HepG2 (cell line): ENCODE data around the gene PPFIA3. TPM values are rescaled to one million over a fixed set of nuclear protein-coding genes. Genes with fewer than 3 reads are reported as not detected.
A peak's percentile ranks its signal among the peaks of the same experiment; 100 is the strongest.

ENCODE experiments used
- ELF1 ChIP-seq: sonication (generic); formaldehyde crosslinking; IDR thresholded peaks from 2 replicates; pipeline ENCODE4 v1.4.0; 2020; ENCODE audit warnings: missing genetic modification reagents
- FOXK2 ChIP-seq: fragments of 450-650 bp; IDR thresholded peaks from 2 replicates; pipeline ENCODE4 v1.6.1; 2016
- GABPA ChIP-seq, 2 experiments: IDR thresholded peaks; 2 replicates each; pipeline ENCODE4 v1.6.1; 2011 to 2016; ENCODE audit warnings: low read depth in 2 of 2, low read length in 1 of 2, missing biosample characterization in 1 of 2, missing genetic modification characterization in 1 of 2
- KDM5B ChIP-seq: sonication (generic); formaldehyde crosslinking; IDR thresholded peaks from 2 replicates; pipeline ENCODE4 v1.4.0; 2020; ENCODE audit warnings: missing genetic modification reagents, mild to moderate bottlenecking, borderline replicate concordance
- RBFOX2 ChIP-seq: fragments of 200-400 bp; formaldehyde crosslinking; IDR thresholded peaks from 2 replicates; pipeline ENCODE4 v1.6.1; 2017; ENCODE audit warnings: low read depth, mild to moderate bottlenecking, low read length
- SAP130 ChIP-seq: IDR thresholded peaks from 2 replicates; pipeline ENCODE4 v1.6.1; 2016; ENCODE audit warnings: low read depth
- SPEN ChIP-seq: sonication (generic); formaldehyde crosslinking; IDR thresholded peaks from 2 replicates; pipeline ENCODE4 v1.5.1; 2020; ENCODE audit warnings: low read depth, mild to moderate bottlenecking, missing genetic modification reagents
- YEATS4 ChIP-seq: sonication (generic); formaldehyde crosslinking; IDR thresholded peaks from 2 replicates; pipeline ENCODE4 v1.4.0; 2020; ENCODE audit warnings: missing genetic modification reagents, borderline replicate concordance
- ZNF263 ChIP-seq: sonication (generic); formaldehyde crosslinking; IDR thresholded peaks from 2 replicates; pipeline ENCODE4 v1.4.0; 2020; ENCODE audit warnings: missing genetic modification reagents
- ZNF292 ChIP-seq: sonication (generic); formaldehyde crosslinking; IDR thresholded peaks from 2 replicates; pipeline ENCODE4 v1.8.1; 2022; ENCODE audit warnings: mild to moderate bottlenecking, low read depth, missing genetic modification reagents, borderline replicate concordance
- ZNF670 ChIP-seq: sonication (generic); formaldehyde crosslinking; IDR thresholded peaks from 2 replicates; pipeline ENCODE4 v1.8.0; 2022; ENCODE audit warnings: mild to moderate bottlenecking, missing genetic modification reagents, borderline replicate concordance
- polyA plus RNA-seq, 8 experiments: library from polyadenylated mRNA; depleted of rRNA in 3 of 8; stranded (reverse) in 7 of 8; unstranded in 1 of 8; fragments of >200 nt; fragmentation: Illumina TruSeq in 4 of 8; extraction: Trizol in 4 of 8; gene quantifications; 2 replicates each; pipeline versions ENCODE4 v1.2.1 to v1.2.3, GENCODE V29; 2011 to 2016; ENCODE audit warnings: low read depth in 4 of 8, missing spikeins in 1 of 8, mixed read lengths in 1 of 8; ENCODE audit not compliant: insufficient read depth in 1 of 8
- total RNA-seq, 5 experiments: library from RNA; depleted of rRNA; stranded (reverse); fragments of >200 nt; fragmentation: Illumina TruSeq; extraction: Trizol; gene quantifications; 2 replicates each; pipeline ENCODE4 v1.2.3, GENCODE V29; 2016; ENCODE audit warnings: low read depth in 1 of 5
- TF ChIP-seq, protein P1 (sequence below): sonication (generic); formaldehyde crosslinking; IDR thresholded peaks from 2 replicates; pipeline ENCODE4 v1.5.0; 2020; ENCODE audit warnings: missing genetic modification reagents
- TF ChIP-seq, protein P2 (sequence below): sonication (generic); formaldehyde crosslinking; IDR thresholded peaks from 2 replicates; pipeline ENCODE4 v1.4.0; 2020; ENCODE audit warnings: missing genetic modification reagents, mild to moderate bottlenecking, borderline replicate concordance
- TF ChIP-seq, protein P3 (sequence below): sonication (generic); formaldehyde crosslinking; IDR thresholded peaks from 2 replicates; pipeline ENCODE4 v1.4.0; 2020; ENCODE audit warnings: missing genetic modification reagents, borderline replicate concordance
- TF ChIP-seq, protein P4 (sequence below): sonication (generic); formaldehyde crosslinking; IDR thresholded peaks from 2 replicates; pipeline ENCODE4 v1.4.0; 2020; ENCODE audit warnings: missing genetic modification reagents
- TF ChIP-seq, protein P5 (sequence below): sonication (generic); formaldehyde crosslinking; IDR thresholded peaks from 2 replicates; pipeline ENCODE4 v1.5.1; 2020; ENCODE audit warnings: missing genetic modification reagents, mild to moderate bottlenecking, borderline replicate concordance

PPFIA3 gene
- total and polyA plus RNA-seq, 2 of the 13 experiments (the other 11 are each of a cell fraction or from before 2014, with no cell fraction given): 6.7 to 8.6 TPM

DNA sequence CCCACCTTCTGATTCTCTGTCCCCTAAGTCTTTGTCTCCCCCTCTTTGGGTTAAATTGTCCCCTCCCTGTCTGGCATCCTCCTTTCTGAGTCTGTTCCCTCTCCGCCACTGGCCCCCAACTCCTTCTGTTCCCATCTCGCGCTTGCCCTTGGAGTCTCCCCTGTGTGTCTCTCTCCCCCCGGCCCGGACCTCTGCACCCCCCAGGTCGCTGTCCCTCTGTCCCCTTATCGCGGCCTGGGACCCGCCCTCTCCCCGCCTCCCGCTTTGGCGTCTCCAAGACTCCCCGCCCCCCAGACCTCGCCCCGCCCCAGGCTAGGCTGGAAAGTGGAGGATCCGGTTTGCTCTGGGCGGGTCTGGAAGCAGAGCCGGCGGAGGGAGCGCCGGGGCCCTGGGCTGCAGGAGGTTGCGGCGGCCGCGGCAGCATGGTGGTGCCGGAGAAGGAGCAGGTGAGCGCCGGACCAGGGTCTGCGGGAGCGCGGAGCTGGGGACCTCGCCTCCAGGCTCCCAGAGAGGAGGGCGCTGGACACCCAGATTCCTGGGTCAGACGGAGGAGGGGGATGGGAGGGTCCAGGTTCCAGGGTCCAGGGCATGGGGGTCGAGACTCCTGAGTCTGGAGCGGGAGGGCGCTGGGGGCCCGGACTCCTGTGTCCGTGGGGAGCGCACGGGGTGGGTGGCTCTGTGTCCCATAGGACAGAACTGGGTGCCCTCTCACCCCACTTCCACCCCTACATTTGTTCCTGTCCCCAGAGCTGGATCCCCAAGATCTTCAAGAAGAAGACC is 38.3 kb downstream of the PPFIA3 start, which contains the start of gene TRPM4 (continued):
- peak; percentile 31; the same call in 1 of the 2 replicates for TF ChIP-seq KDM5B (CRISPR knock-in tag)
- peak; percentile 34; the same call in 1 of the 2 replicates for TF ChIP-seq ZNF292 (CRISPR knock-in tag)
- peak; percentile 74 for TF ChIP-seq RBFOX2
- TF ChIP-seq, protein P1, sequence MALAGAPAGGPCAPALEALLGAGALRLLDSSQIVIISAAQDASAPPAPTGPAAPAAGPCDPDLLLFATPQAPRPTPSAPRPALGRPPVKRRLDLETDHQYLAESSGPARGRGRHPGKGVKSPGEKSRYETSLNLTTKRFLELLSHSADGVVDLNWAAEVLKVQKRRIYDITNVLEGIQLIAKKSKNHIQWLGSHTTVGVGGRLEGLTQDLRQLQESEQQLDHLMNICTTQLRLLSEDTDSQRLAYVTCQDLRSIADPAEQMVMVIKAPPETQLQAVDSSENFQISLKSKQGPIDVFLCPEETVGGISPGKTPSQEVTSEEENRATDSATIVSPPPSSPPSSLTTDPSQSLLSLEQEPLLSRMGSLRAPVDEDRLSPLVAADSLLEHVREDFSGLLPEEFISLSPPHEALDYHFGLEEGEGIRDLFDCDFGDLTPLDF (CRISPR knock-in tag): no peak
- TF ChIP-seq, protein P2, sequence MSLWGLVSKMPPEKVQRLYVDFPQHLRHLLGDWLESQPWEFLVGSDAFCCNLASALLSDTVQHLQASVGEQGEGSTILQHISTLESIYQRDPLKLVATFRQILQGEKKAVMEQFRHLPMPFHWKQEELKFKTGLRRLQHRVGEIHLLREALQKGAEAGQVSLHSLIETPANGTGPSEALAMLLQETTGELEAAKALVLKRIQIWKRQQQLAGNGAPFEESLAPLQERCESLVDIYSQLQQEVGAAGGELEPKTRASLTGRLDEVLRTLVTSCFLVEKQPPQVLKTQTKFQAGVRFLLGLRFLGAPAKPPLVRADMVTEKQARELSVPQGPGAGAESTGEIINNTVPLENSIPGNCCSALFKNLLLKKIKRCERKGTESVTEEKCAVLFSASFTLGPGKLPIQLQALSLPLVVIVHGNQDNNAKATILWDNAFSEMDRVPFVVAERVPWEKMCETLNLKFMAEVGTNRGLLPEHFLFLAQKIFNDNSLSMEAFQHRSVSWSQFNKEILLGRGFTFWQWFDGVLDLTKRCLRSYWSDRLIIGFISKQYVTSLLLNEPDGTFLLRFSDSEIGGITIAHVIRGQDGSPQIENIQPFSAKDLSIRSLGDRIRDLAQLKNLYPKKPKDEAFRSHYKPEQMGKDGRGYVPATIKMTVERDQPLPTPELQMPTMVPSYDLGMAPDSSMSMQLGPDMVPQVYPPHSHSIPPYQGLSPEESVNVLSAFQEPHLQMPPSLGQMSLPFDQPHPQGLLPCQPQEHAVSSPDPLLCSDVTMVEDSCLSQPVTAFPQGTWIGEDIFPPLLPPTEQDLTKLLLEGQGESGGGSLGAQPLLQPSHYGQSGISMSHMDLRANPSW (CRISPR knock-in tag): no peak
- no peak for TF ChIP-seq ZNF263 (CRISPR knock-in tag)
- TF ChIP-seq, protein P3, sequence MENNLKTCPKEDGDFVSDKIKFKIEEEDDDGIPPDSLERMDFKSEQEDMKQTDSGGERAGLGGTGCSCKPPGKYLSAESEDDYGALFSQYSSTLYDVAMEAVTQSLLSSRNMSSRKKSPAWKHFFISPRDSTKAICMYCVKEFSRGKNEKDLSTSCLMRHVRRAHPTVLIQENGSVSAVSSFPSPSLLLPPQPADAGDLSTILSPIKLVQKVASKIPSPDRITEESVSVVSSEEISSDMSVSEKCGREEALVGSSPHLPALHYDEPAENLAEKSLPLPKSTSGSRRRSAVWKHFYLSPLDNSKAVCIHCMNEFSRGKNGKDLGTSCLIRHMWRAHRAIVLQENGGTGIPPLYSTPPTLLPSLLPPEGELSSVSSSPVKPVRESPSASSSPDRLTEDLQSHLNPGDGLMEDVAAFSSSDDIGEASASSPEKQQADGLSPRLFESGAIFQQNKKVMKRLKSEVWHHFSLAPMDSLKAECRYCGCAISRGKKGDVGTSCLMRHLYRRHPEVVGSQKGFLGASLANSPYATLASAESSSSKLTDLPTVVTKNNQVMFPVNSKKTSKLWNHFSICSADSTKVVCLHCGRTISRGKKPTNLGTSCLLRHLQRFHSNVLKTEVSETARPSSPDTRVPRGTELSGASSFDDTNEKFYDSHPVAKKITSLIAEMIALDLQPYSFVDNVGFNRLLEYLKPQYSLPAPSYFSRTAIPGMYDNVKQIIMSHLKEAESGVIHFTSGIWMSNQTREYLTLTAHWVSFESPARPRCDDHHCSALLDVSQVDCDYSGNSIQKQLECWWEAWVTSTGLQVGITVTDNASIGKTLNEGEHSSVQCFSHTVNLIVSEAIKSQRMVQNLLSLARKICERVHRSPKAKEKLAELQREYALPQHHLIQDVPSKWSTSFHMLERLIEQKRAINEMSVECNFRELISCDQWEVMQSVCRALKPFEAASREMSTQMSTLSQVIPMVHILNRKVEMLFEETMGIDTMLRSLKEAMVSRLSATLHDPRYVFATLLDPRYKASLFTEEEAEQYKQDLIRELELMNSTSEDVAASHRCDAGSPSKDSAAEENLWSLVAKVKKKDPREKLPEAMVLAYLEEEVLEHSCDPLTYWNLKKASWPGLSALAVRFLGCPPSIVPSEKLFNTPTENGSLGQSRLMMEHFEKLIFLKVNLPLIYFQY: peak; percentile 59; the same call in 1 of the 2 replicates
- 0 out of 2 replicates have a peak, but pooled peaks have one; percentile 25 for TF ChIP-seq ELF1 (CRISPR knock-in tag)
- TF ChIP-seq, protein P4, sequence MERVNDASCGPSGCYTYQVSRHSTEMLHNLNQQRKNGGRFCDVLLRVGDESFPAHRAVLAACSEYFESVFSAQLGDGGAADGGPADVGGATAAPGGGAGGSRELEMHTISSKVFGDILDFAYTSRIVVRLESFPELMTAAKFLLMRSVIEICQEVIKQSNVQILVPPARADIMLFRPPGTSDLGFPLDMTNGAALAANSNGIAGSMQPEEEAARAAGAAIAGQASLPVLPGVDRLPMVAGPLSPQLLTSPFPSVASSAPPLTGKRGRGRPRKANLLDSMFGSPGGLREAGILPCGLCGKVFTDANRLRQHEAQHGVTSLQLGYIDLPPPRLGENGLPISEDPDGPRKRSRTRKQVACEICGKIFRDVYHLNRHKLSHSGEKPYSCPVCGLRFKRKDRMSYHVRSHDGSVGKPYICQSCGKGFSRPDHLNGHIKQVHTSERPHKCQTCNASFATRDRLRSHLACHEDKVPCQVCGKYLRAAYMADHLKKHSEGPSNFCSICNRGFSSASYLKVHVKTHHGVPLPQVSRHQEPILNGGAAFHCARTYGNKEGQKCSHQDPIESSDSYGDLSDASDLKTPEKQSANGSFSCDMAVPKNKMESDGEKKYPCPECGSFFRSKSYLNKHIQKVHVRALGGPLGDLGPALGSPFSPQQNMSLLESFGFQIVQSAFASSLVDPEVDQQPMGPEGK (CRISPR knock-in tag): peak; percentile 63
- TF ChIP-seq ZNF670 (CRISPR knock-in tag): peak; percentile 70; the same call in 1 of the 2 replicates
- peak; percentile 74 for TF ChIP-seq SAP130 (CRISPR knock-in tag)
- no peak for TF ChIP-seq FOXK2
- 0 out of 2 replicates have a peak, but pooled peaks have one; percentile 37 for TF ChIP-seq SPEN (CRISPR knock-in tag)
- TF ChIP-seq GABPA (IDR thresholded peaks at IDR 0.05; ENCODE audit: low read depth, low read length): 0 out of 2 replicates have a peak, but pooled peaks have one; percentile 21
- TF ChIP-seq GABPA (CRISPR knock-in tag; IDR thresholded peaks at IDR 0.05; ENCODE audit: low read depth): no peak
- TF ChIP-seq, protein P5, sequence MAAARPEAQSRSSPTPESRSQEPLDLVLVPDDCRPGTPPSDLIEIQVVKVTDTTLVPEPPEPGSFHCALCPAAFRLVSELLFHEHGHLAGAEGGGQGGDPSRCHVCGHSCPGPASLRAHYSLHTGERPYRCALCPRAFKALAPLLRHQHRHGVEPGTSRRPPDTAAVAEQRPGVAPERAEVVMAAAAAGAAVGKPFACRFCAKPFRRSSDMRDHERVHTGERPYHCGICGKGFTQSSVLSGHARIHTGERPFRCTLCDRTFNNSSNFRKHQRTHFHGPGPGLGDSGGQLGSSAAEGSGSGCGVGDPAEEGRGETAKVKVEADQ (CRISPR knock-in tag): peak; percentile 78; the same call in 1 of the 2 replicates
- peak; percentile 27; the same call in 1 of the 2 replicates for TF ChIP-seq YEATS4 (CRISPR knock-in tag)
